Endothelial cell of umbilical vein (primary cell): ENCODE measurements around the gene SERGEF. TPM values are rescaled to one million over a fixed set of nuclear protein-coding genes. Genes with fewer than 3 reads are reported as not detected.

Experiments
- BruUV-seq: library from RNA; stranded (reverse); fragments of 400-500 nt; replicated peaks from 2 replicates; lab custom pipeline; 2021; lab: Mats Ljungman, UMichigan
- CTCF ChIA-PET: fragments of 300-600, 350-600 bp; sonication (Branson Sonifier 250); formaldehyde crosslinking; loops from one replicate; lab custom pipeline; 2021; ENCODE audit warnings: antibody characterized with exemption, inconsistent platforms; lab: Charles Lee
- POLR2A ChIA-PET: fragments of 300-600, 350-600 bp; sonication (Branson Sonifier 250); formaldehyde crosslinking; loops from one replicate; lab custom pipeline; 2021; ENCODE audit warnings: antibody characterized with exemption, inconsistent platforms; lab: Charles Lee
- DNase-seq: peaks from one replicate; pipeline ENCODE4 v3.0.0-alpha.2; 2011; ENCODE audit warnings: low read depth, low spot score
- FAIRE-seq: peaks from 2 replicates; lab custom pipeline; 2011; peaks lifted over from hg19 to GRCh38; lab: Jason Lieb, UNC
- H2AFZ ChIP-seq: 2 replicates; pipeline ENCODE4 v1.6.0; 2012; ENCODE audit warnings: low read depth, low read length, control low read depth, inconsistent platforms
- H3K27ac ChIP-seq: 2 replicates; pipeline ENCODE4 v1.5.1; 2011; ENCODE audit warnings: low read depth, mild to moderate bottlenecking, control low read depth, low read length, moderate library complexity; ENCODE audit not compliant: insufficient read depth
- H3K27me3 ChIP-seq, 2 experiments: 2 replicates each; pipeline versions ENCODE4 v1.6.0 to v1.6.1; 2011; ENCODE audit warnings: low read length in 2 of 2, mixed read lengths in 1 of 2; ENCODE audit not compliant: control insufficient read depth in 2 of 2, insufficient read depth in 2 of 2
- H3K36me3 ChIP-seq, 2 experiments: 2 replicates in 1 of 2; 3 replicates in 1 of 2; pipeline ENCODE4 v1.5.1; 2011; ENCODE audit warnings: low read length in 2 of 2, mild to moderate bottlenecking in 1 of 2, moderate library complexity in 1 of 2; ENCODE audit not compliant: control insufficient read depth in 2 of 2, insufficient read depth in 2 of 2; ENCODE audit errors: extremely low read depth in 1 of 2
- H3K4me1 ChIP-seq: 3 replicates; pipeline ENCODE4 v1.5.1; 2011; ENCODE audit warnings: mild to moderate bottlenecking, low read length; ENCODE audit not compliant: control insufficient read depth, insufficient read depth; ENCODE audit errors: extremely low read depth
- H3K4me2 ChIP-seq: 2 replicates; pipeline ENCODE4 v1.6.1; 2011; ENCODE audit warnings: low read length, control low read depth, mixed read lengths; ENCODE audit not compliant: insufficient read depth
- H3K4me3 ChIP-seq, 3 experiments: fragments of 200-600 bp in 1 of 3; sonication (generic), shearing (Covaris generic) in 1 of 3; replicated peaks in 1 of 3; 2 replicates each; pipeline ENCODE4 v1.5.1; 2011 to 2016; ENCODE audit warnings: control low read depth in 3 of 3, low read length in 3 of 3, mild to moderate bottlenecking in 2 of 3, inconsistent platforms in 1 of 3, low read depth in 1 of 3, moderate library complexity in 1 of 3; ENCODE audit not compliant: insufficient read depth in 1 of 3
- H3K79me2 ChIP-seq: 2 replicates; pipeline ENCODE4 v1.6.0; 2012; ENCODE audit warnings: low read length, inconsistent platforms; ENCODE audit not compliant: control insufficient read depth, insufficient read depth
- H3K9ac ChIP-seq: replicated peaks from 2 replicates; pipeline ENCODE3; 2011; ENCODE audit warnings: low read length, control low read depth; ENCODE audit not compliant: insufficient read depth; ENCODE audit errors: extremely low read depth
- H3K9me1 ChIP-seq: replicated peaks from 3 replicates; pipeline ENCODE4 v1.6.0; 2011; ENCODE audit warnings: mild to moderate bottlenecking, low read length; ENCODE audit not compliant: control insufficient read depth, insufficient read depth; ENCODE audit errors: extremely low read depth
- H3K9me3 ChIP-seq: replicated peaks from 2 replicates; pipeline ENCODE4 v1.5.1; 2012; ENCODE audit warnings: low read length, inconsistent platforms; ENCODE audit not compliant: control insufficient read depth, insufficient read depth
- H4K20me1 ChIP-seq: replicated peaks from 2 replicates; pipeline ENCODE3; 2011; ENCODE audit warnings: mild to moderate bottlenecking, low read length; ENCODE audit not compliant: control insufficient read depth, insufficient read depth; ENCODE audit errors: extremely low read depth
- CTCF ChIP-seq, 2 donors: IDR thresholded peaks; 1 replicate in 1 of 2; 2 replicates in 1 of 2; pipeline ENCODE4 v1.5.1; 2011; ENCODE audit warnings: low read length in 2 of 2, mild to moderate bottlenecking in 2 of 2, moderate library complexity in 2 of 2, control low read depth in 1 of 2, inconsistent platforms in 1 of 2, low read depth in 1 of 2; ENCODE audit not compliant: insufficient read depth in 1 of 2; ENCODE audit errors: extremely low read depth in 1 of 2
- EZH2 ChIP-seq: IDR thresholded peaks from 2 replicates; pipeline ENCODE4 v1.6.1; 2012; ENCODE audit warnings: borderline replicate concordance, low read depth, mild to moderate bottlenecking, moderate library complexity, low read length, inconsistent platforms; ENCODE audit not compliant: severe bottlenecking
- FOS ChIP-seq: IDR thresholded peaks from 2 replicates; pipeline ENCODE4 v1.6.1; 2011; ENCODE audit warnings: mild to moderate bottlenecking, low read length, moderate library complexity, borderline replicate concordance; ENCODE audit not compliant: insufficient read depth
- GATA2 ChIP-seq: IDR thresholded peaks from 2 replicates; pipeline ENCODE4 v1.7.0; 2011; ENCODE audit warnings: low read depth, mild to moderate bottlenecking, moderate library complexity, mixed read lengths, low read length; ENCODE audit not compliant: insufficient read length, insufficient read depth
- JUN ChIP-seq: IDR thresholded peaks from 2 replicates; pipeline ENCODE4 v1.6.1; 2011; ENCODE audit warnings: borderline replicate concordance, low read depth; ENCODE audit not compliant: insufficient read length, insufficient read depth
- MYC ChIP-seq: IDR thresholded peaks from one replicate; pipeline ENCODE4 v1.6.1; 2011; ENCODE audit warnings: mild to moderate bottlenecking, low read depth, low read length
- POLR2A ChIP-seq: IDR thresholded peaks from 2 replicates; pipeline ENCODE4 v1.6.1; 2012; ENCODE audit warnings: low read depth, mild to moderate bottlenecking, control low read depth, low read length
- POLR2AphosphoS5 ChIP-seq: IDR thresholded peaks from 2 replicates; pipeline ENCODE4 v1.6.1; 2012; ENCODE audit warnings: low read depth, mild to moderate bottlenecking, control low read depth, low read length, moderate library complexity; ENCODE audit not compliant: insufficient read depth
- dilution Hi-C: fragments of 300-500 bp; cut with MboI; formaldehyde crosslinking; loops from one replicate; pipeline ENCODE4 v1.15.0; 2019; ENCODE audit warnings: low sequenced_read_pairs; ENCODE audit not compliant: extremely low pct_ligation_motif_present
- intact Hi-C: fragments of 100-400 bp; cut with micrococcal nuclease; formaldehyde crosslinking; loops from one replicate; pipeline ENCODE4 v1.10.0; 2022
- polyA plus RNA-seq, 4 experiments: library from polyadenylated mRNA; depleted of rRNA in 3 of 4; stranded (reverse) in 3 of 4; unstranded in 1 of 4; fragments of >200 nt; gene quantifications; 2 replicates each; pipeline versions ENCODE4 v1.2.1 to v1.2.3, GENCODE V29; 2011 to 2012; ENCODE audit warnings: missing spikeins in 1 of 4
- total RNA-seq: library from RNA; stranded (reverse); gene quantifications from 2 replicates; pipeline ENCODE4 v1.2.3, GENCODE V29; 2021
- TF ChIP-seq, protein P1 (sequence below): IDR thresholded peaks from 2 replicates; pipeline ENCODE4 v1.6.1; 2011; ENCODE audit not compliant: insufficient read depth, insufficient read length

The SERGEF gene
- total and polyA plus RNA-seq, 2 donors (not counting 3 experiments of a cell fraction or from before 2014, with no cell fraction given) = 8.7 to 16.7 TPM

GRCh38 chr11:18001191-18001590 lies 11.7 kb downstream of the SERGEF start:
- Histone ChIP-seq H3K4me3 (no peak overlapping the region), H3K4me1 (no peaks in the 10 kb centered on the region), H3K4me2 (no peak overlapping the region), H3K9ac (no peak overlapping the region), H4K20me1 (no peaks in the 10 kb centered on the region), H3K27me3 (no peaks in the 10 kb centered on the region), H3K79me2 (no peaks in the 10 kb centered on the region), H3K27ac (no peak overlapping the region), H3K9me3 (no peaks in the 10 kb centered on the region), H3K36me3 (no peaks in the 10 kb centered on the region), H2AFZ (no peak overlapping the region), H3K9me1 (no peaks in the 10 kb centered on the region)
- POLR2A ChIA-PET = no interaction called here
- no peak for FAIRE-seq
- BruUV-seq = no TSS peak
- intact Hi-C loops (no loop called here), dilution Hi-C loops (no loop called here)
- CTCF ChIA-PET = interaction anchor here (1.2 to 2.2 kb wide), 3 partner anchors 15 to 203 kb away, joined by 3 to 9 read pairs (median 4); no protein-coding TSS in a partner anchor
- TF ChIP-seq POLR2A = no peak
- TF ChIP-seq, protein P1, sequence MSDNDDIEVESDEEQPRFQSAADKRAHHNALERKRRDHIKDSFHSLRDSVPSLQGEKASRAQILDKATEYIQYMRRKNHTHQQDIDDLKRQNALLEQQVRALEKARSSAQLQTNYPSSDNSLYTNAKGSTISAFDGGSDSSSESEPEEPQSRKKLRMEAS = no peak
- no peak for TF ChIP-seq JUN
- no peak for TF ChIP-seq MYC
- no peak for TF ChIP-seq GATA2
- no peak for TF ChIP-seq POLR2AphosphoS5
- no peak for TF ChIP-seq EZH2
- TF ChIP-seq FOS = no peak
- no peak for TF ChIP-seq CTCF (IDR thresholded peaks at IDR 0.05; ENCODE audit: extremely low read depth in 1 of 2, insufficient read depth in 1 of 2, low read depth in 1 of 2, low read length in 2 of 2)
- no peak for DNase-seq
